ENCODE results near the gene CLSTN3.

The CLSTN3 gene

GRCh38 chr12:7161327-7161726 is 31.2 kb downstream of the CLSTN3 start (continued):
- TF ChIP-seq, protein P1, sequence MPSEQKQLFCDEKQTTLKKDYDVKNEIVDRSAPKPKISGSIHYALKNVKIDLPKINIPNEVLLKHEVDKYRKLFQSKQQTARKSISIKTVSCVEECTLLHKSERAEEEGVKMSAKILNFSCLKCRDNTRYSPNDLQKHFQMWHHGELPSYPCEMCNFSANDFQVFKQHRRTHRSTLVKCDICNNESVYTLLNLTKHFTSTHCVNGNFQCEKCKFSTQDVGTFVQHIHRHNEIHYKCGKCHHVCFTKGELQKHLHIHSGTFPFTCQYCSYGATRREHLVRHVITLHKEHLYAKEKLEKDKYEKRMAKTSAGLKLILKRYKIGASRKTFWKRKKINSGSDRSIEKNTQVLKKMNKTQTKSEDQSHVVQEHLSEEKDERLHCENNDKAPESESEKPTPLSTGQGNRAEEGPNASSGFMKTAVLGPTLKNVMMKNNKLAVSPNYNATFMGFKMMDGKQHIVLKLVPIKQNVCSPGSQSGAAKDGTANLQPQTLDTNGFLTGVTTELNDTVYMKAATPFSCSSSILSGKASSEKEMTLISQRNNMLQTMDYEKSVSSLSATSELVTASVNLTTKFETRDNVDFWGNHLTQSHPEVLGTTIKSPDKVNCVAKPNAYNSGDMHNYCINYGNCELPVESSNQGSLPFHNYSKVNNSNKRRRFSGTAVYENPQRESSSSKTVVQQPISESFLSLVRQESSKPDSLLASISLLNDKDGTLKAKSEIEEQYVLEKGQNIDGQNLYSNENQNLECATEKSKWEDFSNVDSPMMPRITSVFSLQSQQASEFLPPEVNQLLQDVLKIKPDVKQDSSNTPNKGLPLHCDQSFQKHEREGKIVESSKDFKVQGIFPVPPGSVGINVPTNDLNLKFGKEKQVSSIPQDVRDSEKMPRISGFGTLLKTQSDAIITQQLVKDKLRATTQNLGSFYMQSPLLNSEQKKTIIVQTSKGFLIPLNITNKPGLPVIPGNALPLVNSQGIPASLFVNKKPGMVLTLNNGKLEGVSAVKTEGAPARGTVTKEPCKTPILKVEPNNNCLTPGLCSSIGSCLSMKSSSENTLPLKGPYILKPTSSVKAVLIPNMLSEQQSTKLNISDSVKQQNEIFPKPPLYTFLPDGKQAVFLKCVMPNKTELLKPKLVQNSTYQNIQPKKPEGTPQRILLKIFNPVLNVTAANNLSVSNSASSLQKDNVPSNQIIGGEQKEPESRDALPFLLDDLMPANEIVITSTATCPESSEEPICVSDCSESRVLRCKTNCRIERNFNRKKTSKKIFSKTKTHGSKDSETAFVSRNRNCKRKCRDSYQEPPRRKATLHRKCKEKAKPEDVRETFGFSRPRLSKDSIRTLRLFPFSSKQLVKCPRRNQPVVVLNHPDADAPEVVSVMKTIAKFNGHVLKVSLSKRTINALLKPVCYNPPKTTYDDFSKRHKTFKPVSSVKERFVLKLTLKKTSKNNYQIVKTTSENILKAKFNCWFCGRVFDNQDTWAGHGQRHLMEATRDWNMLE (tag by site-specific recombination; conservative IDR thresholded peaks at IDR 0.05; ENCODE audit: low read depth), result no peak
- TF ChIP-seq ZNF776 (tag by site-specific recombination; IDR thresholded peaks at IDR 0.05; ENCODE audit: borderline replicate concordance) (no peak), ZNF157 (tag by site-specific recombination; IDR thresholded peaks at IDR 0.05) (no peak), ZFP37 (tag by site-specific recombination; IDR thresholded peaks at IDR 0.05) (no peak), ZBTB17 (tag by site-specific recombination; IDR thresholded peaks at IDR 0.05) (no peak), KLF7 (tag by site-specific recombination; IDR thresholded peaks at IDR 0.05; ENCODE audit: borderline replicate concordance) (no peak), ZNF394 (tag by site-specific recombination; IDR thresholded peaks at IDR 0.05; ENCODE audit: borderline replicate concordance) (no peak), ZNF707 (tag by site-specific recombination; IDR thresholded peaks at IDR 0.05) (no peak)
- TF ChIP-seq, protein P2, sequence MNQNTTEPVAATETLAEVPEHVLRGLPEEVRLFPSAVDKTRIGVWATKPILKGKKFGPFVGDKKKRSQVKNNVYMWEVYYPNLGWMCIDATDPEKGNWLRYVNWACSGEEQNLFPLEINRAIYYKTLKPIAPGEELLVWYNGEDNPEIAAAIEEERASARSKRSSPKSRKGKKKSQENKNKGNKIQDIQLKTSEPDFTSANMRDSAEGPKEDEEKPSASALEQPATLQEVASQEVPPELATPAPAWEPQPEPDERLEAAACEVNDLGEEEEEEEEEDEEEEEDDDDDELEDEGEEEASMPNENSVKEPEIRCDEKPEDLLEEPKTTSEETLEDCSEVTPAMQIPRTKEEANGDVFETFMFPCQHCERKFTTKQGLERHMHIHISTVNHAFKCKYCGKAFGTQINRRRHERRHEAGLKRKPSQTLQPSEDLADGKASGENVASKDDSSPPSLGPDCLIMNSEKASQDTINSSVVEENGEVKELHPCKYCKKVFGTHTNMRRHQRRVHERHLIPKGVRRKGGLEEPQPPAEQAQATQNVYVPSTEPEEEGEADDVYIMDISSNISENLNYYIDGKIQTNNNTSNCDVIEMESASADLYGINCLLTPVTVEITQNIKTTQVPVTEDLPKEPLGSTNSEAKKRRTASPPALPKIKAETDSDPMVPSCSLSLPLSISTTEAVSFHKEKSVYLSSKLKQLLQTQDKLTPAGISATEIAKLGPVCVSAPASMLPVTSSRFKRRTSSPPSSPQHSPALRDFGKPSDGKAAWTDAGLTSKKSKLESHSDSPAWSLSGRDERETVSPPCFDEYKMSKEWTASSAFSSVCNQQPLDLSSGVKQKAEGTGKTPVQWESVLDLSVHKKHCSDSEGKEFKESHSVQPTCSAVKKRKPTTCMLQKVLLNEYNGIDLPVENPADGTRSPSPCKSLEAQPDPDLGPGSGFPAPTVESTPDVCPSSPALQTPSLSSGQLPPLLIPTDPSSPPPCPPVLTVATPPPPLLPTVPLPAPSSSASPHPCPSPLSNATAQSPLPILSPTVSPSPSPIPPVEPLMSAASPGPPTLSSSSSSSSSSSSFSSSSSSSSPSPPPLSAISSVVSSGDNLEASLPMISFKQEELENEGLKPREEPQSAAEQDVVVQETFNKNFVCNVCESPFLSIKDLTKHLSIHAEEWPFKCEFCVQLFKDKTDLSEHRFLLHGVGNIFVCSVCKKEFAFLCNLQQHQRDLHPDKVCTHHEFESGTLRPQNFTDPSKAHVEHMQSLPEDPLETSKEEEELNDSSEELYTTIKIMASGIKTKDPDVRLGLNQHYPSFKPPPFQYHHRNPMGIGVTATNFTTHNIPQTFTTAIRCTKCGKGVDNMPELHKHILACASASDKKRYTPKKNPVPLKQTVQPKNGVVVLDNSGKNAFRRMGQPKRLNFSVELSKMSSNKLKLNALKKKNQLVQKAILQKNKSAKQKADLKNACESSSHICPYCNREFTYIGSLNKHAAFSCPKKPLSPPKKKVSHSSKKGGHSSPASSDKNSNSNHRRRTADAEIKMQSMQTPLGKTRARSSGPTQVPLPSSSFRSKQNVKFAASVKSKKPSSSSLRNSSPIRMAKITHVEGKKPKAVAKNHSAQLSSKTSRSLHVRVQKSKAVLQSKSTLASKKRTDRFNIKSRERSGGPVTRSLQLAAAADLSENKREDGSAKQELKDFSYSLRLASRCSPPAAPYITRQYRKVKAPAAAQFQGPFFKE (tag by site-specific recombination; IDR thresholded peaks at IDR 0.05; ENCODE audit: borderline replicate concordance), result no peak

DNA sequence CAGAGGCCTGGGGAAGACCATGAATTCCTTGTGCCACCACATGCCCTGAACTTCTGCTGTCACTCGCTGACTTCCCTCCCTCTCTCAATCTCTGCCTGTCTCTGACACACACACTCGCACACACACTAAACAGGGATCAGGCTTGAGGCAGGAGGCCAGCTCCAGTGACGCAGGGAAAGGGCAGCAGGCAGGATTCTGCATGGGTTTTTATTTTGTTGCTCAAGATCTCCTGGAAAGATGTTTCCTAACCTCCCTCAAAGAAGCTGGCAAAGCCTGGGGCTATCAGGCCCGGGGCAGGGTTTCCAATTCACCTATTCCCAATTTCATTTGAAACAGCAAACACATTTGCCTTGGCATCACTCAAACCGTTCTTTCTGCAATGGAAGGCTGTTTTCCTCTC is 31.6 kb downstream of the CLSTN3 start:
- no peak overlapping the region for H3K4me3 ChIP-seq (ENCODE audit: low read depth, low read length)
- peaks cover 0 to 10% of the 10 kb centered on the region in 2 experiments; a peak in 1 of 3 replicates for H3K36me3 ChIP-seq (ENCODE audit: control insufficient read depth in 2 of 2, insufficient read depth in 1 of 2, low read length in 2 of 2)
- no peaks in the 10 kb centered on the region for H3K9me3 ChIP-seq (ENCODE audit: control insufficient read depth, insufficient read depth, low read depth, low read length)
- ChIA-PET POLR2A (no interaction called here), CTCF (interaction anchor here (0.6 to 3.7 kb wide), 19 partner anchors 8 to 852 kb away, joined by 3 to 43 read pairs (median 4); partner anchors contain the start of gene PEX5)
- H3K4me1 ChIP-seq (ENCODE audit: control insufficient read depth, insufficient read depth, low read length), result no peaks in the 10 kb centered on the region
- no peak overlapping the region for H3K27ac ChIP-seq (ENCODE audit: extremely low read depth, low read depth, low read length)
- TF ChIP-seq, protein P3, sequence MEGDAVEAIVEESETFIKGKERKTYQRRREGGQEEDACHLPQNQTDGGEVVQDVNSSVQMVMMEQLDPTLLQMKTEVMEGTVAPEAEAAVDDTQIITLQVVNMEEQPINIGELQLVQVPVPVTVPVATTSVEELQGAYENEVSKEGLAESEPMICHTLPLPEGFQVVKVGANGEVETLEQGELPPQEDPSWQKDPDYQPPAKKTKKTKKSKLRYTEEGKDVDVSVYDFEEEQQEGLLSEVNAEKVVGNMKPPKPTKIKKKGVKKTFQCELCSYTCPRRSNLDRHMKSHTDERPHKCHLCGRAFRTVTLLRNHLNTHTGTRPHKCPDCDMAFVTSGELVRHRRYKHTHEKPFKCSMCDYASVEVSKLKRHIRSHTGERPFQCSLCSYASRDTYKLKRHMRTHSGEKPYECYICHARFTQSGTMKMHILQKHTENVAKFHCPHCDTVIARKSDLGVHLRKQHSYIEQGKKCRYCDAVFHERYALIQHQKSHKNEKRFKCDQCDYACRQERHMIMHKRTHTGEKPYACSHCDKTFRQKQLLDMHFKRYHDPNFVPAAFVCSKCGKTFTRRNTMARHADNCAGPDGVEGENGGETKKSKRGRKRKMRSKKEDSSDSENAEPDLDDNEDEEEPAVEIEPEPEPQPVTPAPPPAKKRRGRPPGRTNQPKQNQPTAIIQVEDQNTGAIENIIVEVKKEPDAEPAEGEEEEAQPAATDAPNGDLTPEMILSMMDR (tag by site-specific recombination; IDR thresholded peaks at IDR 0.05), result no peak
- TF ChIP-seq ZNF555 (tag by site-specific recombination; conservative IDR thresholded peaks at IDR 0.05) (no peak), ZNF645 (tag by site-specific recombination; IDR thresholded peaks at IDR 0.05) (no peak), KLF10 (tag by site-specific recombination; IDR thresholded peaks at IDR 0.05) (no peak), ZNF549 (tag by site-specific recombination; IDR thresholded peaks at IDR 0.05) (no peak), ZNF610 (tag by site-specific recombination; IDR thresholded peaks at IDR 0.05; ENCODE audit: borderline replicate concordance) (no peak), ZNF311 (tag by site-specific recombination; IDR thresholded peaks at IDR 0.05; ENCODE audit: borderline replicate concordance) (no peak), ZBTB20 (tag by site-specific recombination; IDR thresholded peaks at IDR 0.05) (no peak), ZNF112 (tag by site-specific recombination; IDR thresholded peaks at IDR 0.05) (no peak), ZNF223 (tag by site-specific recombination; IDR thresholded peaks at IDR 0.05) (no peak), GFI1B (tag by site-specific recombination; IDR thresholded peaks at IDR 0.05) (no peak)
- TF ChIP-seq, protein P4, sequence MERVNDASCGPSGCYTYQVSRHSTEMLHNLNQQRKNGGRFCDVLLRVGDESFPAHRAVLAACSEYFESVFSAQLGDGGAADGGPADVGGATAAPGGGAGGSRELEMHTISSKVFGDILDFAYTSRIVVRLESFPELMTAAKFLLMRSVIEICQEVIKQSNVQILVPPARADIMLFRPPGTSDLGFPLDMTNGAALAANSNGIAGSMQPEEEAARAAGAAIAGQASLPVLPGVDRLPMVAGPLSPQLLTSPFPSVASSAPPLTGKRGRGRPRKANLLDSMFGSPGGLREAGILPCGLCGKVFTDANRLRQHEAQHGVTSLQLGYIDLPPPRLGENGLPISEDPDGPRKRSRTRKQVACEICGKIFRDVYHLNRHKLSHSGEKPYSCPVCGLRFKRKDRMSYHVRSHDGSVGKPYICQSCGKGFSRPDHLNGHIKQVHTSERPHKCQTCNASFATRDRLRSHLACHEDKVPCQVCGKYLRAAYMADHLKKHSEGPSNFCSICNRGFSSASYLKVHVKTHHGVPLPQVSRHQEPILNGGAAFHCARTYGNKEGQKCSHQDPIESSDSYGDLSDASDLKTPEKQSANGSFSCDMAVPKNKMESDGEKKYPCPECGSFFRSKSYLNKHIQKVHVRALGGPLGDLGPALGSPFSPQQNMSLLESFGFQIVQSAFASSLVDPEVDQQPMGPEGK (tag by site-specific recombination; IDR thresholded peaks at IDR 0.05), result no peak

All from HEK293 (cell line).